DND-41 (cell line): ENCODE data around the gene DNMT3L.

ENCODE experiments used
- ATAC-seq: fragments of 200-7000 bp; cut with Tn5 transposase; 3 replicates; pipeline ENCODE4 v1.9.1; 2021; ENCODE audit warnings: low read depth; ENCODE audit not compliant: insufficient read depth
- DNase-seq: peaks from one replicate; pipeline ENCODE4 v3.0.0-alpha.2; 2020
- H2AFZ ChIP-seq: 2 replicates; pipeline ENCODE4 v1.6.0; 2012; ENCODE audit warnings: low read depth, low read length
- H3K27ac ChIP-seq: 2 replicates; pipeline ENCODE4 v1.5.1; 2012; ENCODE audit warnings: low read length, inconsistent platforms
- H3K27me3 ChIP-seq: fragments of 200-600 bp; sonication (generic); 2 replicates; pipeline ENCODE4 v1.6.0; 2012; ENCODE audit warnings: low read length, mild to moderate bottlenecking, inconsistent platforms; ENCODE audit not compliant: insufficient read depth, poor library complexity
- H3K36me3 ChIP-seq: 2 replicates; pipeline ENCODE4 v1.5.1; 2012; ENCODE audit warnings: low read length, inconsistent platforms; ENCODE audit not compliant: insufficient read depth
- H3K4me1 ChIP-seq: 2 replicates; pipeline ENCODE4 v1.5.1; 2012; ENCODE audit warnings: mild to moderate bottlenecking, low read length; ENCODE audit not compliant: insufficient read depth
- H3K4me2 ChIP-seq: 2 replicates; pipeline ENCODE4 v1.6.0; 2012; ENCODE audit warnings: mild to moderate bottlenecking, moderate library complexity, low read length, inconsistent platforms; ENCODE audit not compliant: insufficient read depth
- H3K4me3 ChIP-seq, 2 experiments: fragments of 200-600 bp in 1 of 2; shearing (Covaris generic) in 1 of 2; 2 replicates each; pipeline ENCODE4 v1.5.1; 2012 to 2016; ENCODE audit warnings: inconsistent platforms in 2 of 2, low read length in 2 of 2, mild to moderate bottlenecking in 2 of 2, low read depth in 1 of 2, moderate library complexity in 1 of 2
- H3K79me2 ChIP-seq: 2 replicates; pipeline ENCODE4 v1.6.0; 2012; ENCODE audit warnings: low read length, inconsistent platforms; ENCODE audit not compliant: insufficient read depth
- H3K9ac ChIP-seq: 2 replicates; pipeline ENCODE4 v1.6.0; 2012; ENCODE audit warnings: low read depth, mild to moderate bottlenecking, inconsistent platforms, low read length, moderate library complexity
- H3K9me3 ChIP-seq: 2 replicates; pipeline ENCODE4 v1.5.1; 2012; ENCODE audit warnings: low read length, moderate library complexity, mild to moderate bottlenecking, inconsistent platforms; ENCODE audit not compliant: insufficient read depth, severe bottlenecking
- H4K20me1 ChIP-seq: 2 replicates; pipeline ENCODE4 v1.6.0; 2012; ENCODE audit warnings: low read length; ENCODE audit not compliant: insufficient read depth
- EZH2 ChIP-seq: IDR thresholded peaks from 3 replicates; pipeline ENCODE4 v1.6.1; 2012; ENCODE audit warnings: borderline replicate concordance, low read depth, mild to moderate bottlenecking, moderate library complexity, low read length, inconsistent platforms; ENCODE audit not compliant: severe bottlenecking
- TF ChIP-seq, protein P1 (sequence below): IDR thresholded peaks from 2 replicates; pipeline ENCODE4 v1.5.1; 2012; ENCODE audit warnings: borderline replicate concordance, low read length, moderate library complexity, mild to moderate bottlenecking; ENCODE audit not compliant: poor library complexity, severe bottlenecking; ENCODE audit errors: extremely low read depth

The DNMT3L gene

DNA sequence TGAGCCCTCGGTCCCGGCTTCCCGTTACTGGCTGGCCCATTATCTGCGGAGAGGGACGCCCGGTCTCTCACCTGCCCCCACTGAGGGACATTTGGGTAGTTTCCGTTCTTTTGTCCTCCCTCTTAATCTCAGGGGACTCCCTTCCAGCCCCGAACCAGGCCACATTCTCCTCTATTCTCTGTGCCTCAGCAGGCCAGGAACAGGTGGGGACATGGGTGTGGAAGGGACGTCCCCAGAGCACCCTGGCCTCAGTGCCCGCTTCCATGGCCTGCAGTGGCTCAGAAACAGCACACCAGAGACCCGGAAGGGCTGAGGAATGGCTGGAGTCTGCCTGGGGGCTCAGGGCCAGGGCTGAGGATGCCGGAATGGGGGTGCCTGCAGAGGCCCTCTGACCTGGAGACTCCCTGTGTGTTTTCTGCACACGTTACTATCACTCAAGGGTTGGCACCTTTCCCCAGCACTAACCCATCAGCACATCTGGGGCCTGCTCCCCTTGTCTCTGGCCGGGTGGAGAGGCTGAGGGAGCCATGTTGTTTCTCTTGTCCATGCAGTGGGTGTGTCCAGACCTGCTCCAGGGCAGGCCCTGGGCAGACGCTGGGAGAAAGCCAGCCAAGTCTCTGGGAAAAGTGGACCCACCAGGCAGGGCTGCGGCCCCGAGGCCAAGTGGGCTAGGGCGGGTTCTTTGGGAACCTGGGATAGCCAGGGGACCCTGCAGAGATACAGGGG is 10.0 kb upstream of the DNMT3L start:
- no peaks in the 10 kb centered on the region; the same call in 1 of the 2 replicates for H4K20me1 ChIP-seq

DNA sequence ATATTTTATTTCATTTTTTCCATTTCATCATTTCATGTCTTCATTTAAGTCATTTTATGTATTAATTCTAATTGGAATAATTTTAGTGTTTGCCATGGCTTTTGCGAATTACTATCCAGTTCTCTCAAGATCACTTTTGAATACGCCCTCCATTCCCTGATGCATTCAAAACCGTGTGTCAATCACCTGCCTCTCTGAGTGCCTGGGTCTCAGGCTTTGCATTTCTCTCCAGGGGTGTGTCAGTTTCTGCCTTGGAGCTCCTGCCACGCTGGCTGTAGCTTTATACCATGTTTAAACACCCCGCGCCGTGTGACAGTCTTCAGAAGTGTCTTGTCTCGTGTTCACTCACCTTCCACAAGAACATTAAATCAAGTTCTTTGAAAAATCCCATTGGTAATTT is 7.4 kb upstream of the DNMT3L start:
- no peak for ATAC-seq
- Histone ChIP-seq H3K79me2 (no peaks in the 10 kb centered on the region), H3K27me3 (no peaks in the 10 kb centered on the region)

More for the DNA sequence above, 10.0 kb upstream of the DNMT3L start:
- Histone ChIP-seq H3K27me3 (no peaks in the 10 kb centered on the region), H3K9me3 (no peaks in the 10 kb centered on the region), H3K79me2 (no peaks in the 10 kb centered on the region), H3K36me3 (no peaks in the 10 kb centered on the region), H3K9ac (no peak overlapping the region), H3K4me3 (no peak overlapping the region), H3K27ac (no peak overlapping the region), H3K4me1 (no peaks in the 10 kb centered on the region), H2AFZ (no peak overlapping the region), H3K4me2 (no peak overlapping the region)
- TF ChIP-seq, protein P1, sequence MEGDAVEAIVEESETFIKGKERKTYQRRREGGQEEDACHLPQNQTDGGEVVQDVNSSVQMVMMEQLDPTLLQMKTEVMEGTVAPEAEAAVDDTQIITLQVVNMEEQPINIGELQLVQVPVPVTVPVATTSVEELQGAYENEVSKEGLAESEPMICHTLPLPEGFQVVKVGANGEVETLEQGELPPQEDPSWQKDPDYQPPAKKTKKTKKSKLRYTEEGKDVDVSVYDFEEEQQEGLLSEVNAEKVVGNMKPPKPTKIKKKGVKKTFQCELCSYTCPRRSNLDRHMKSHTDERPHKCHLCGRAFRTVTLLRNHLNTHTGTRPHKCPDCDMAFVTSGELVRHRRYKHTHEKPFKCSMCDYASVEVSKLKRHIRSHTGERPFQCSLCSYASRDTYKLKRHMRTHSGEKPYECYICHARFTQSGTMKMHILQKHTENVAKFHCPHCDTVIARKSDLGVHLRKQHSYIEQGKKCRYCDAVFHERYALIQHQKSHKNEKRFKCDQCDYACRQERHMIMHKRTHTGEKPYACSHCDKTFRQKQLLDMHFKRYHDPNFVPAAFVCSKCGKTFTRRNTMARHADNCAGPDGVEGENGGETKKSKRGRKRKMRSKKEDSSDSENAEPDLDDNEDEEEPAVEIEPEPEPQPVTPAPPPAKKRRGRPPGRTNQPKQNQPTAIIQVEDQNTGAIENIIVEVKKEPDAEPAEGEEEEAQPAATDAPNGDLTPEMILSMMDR: no peak
- TF ChIP-seq EZH2: no peak
- no peak for ATAC-seq
- no peak for DNase-seq

DNA sequence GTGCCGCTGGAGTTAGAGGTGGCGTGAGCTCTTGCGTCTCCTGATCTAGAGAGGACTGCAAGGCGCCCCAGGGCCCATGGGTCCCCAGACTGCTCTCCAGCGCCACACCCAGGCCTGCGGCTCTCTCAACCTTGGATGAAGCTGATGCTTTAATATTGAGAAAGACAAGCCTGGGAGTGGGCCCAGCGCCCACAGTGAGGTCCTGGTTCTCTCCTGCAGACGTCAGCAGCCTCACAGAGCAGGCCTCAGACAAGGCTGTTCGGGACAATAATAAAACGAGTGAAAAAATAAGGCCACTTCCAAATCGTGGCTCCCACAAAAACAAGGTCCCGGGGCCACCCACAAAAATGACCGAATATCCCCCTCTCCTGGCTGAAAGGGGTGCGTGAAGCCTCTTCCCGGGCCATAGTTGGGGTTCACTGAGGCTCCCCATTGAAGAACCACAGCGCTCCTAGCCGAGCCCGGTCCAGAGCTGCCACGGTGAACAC is 6.0 kb upstream of the DNMT3L start:
- Histone ChIP-seq H3K9me3 (no peaks in the 10 kb centered on the region), H3K4me1 (no peaks in the 10 kb centered on the region), H3K4me2 (no peak overlapping the region), H2AFZ (no peak overlapping the region), H3K36me3 (no peaks in the 10 kb centered on the region), H3K4me3 (no peak overlapping the region), H4K20me1 (no peaks in the 10 kb centered on the region), H3K79me2 (no peaks in the 10 kb centered on the region), H3K27ac (no peak overlapping the region), H3K27me3 (no peaks in the 10 kb centered on the region), H3K9ac (no peak overlapping the region)
- TF ChIP-seq, protein P1: peak; percentile 12
- no peak for TF ChIP-seq EZH2
- ATAC-seq (no peak), DNase-seq (no peak)

More for the DNA sequence above, 7.4 kb upstream of the DNMT3L start:
- H3K9me3 ChIP-seq: no peaks in the 10 kb centered on the region
- H3K4me1 ChIP-seq: no peaks in the 10 kb centered on the region
- no peak overlapping the region for H2AFZ ChIP-seq
- no peak overlapping the region for H3K4me2 ChIP-seq
- no peak overlapping the region for H3K9ac ChIP-seq
- H3K27ac ChIP-seq: no peak overlapping the region
- TF ChIP-seq, protein P1: no peak
- TF ChIP-seq EZH2: no peak
- no peaks in the 10 kb centered on the region for H3K36me3 ChIP-seq
- no peak overlapping the region for H3K4me3 ChIP-seq
- DNase-seq: no peak
- H4K20me1 ChIP-seq: no peaks in the 10 kb centered on the region; the same call in 1 of the 2 replicates
